DOHH2 (cell line): ENCODE measurements around the gene IER5L.

Experiments
- EZH2phosphoT487 ChIP-seq: fragments of 200-600 bp; sonication (generic); IDR thresholded peaks from 2 replicates; pipeline ENCODE4 v1.6.1; 2017; ENCODE audit warnings: borderline replicate concordance, mild to moderate bottlenecking, antibody characterized with exemption, low read length, moderate library complexity, mixed read lengths
- TF ChIP-seq, protein P1 (sequence below): fragments of 200-600 bp; sonication (generic); IDR thresholded peaks from one replicate; pipeline ENCODE4 v1.5.1; 2014; ENCODE audit warnings: antibody characterized with exemption, mild to moderate bottlenecking, low read depth, low read length; ENCODE audit not compliant: poor library complexity, severe bottlenecking

DNA sequence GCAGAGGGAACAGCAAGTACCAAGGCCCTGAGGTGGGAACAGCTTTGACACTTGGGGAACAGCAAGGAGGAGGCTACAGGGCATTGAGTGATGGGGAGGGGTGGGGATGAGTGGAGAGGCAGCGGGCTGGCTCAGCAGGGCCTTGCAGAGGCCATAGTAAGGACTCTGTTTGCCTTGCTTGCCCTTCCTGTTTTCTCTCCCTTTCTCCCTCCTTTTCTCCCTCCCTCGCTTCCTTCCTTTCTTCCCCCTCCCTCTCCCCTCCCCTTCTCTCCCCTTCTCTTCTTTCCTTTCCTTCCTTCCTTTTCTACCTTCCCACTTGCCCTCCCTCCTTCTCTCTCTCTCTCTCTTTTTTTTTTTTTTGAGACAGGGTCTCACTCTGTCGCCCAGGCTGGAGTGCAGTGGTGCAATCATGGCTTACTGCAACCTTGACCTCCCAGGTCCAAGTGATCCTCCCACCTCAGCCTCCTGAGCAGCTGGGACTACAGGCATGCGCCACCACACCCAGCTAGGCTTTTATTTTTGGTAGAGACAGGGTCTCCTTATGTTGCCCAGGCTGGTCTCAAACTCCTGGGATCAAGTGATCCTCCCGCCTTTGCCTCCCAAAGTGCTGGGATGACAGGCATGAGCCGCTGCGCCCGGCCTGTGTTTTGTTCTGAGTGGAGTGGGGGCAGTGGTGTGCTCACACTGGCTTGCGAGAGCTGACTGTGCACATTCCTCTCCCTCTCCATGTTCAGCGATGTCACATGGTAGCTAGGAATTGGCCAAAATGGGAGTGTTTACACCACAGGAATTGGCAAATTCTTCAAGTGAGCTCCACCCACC, 17.1 kb downstream of the IER5L start:
- TF ChIP-seq, protein P1, sequence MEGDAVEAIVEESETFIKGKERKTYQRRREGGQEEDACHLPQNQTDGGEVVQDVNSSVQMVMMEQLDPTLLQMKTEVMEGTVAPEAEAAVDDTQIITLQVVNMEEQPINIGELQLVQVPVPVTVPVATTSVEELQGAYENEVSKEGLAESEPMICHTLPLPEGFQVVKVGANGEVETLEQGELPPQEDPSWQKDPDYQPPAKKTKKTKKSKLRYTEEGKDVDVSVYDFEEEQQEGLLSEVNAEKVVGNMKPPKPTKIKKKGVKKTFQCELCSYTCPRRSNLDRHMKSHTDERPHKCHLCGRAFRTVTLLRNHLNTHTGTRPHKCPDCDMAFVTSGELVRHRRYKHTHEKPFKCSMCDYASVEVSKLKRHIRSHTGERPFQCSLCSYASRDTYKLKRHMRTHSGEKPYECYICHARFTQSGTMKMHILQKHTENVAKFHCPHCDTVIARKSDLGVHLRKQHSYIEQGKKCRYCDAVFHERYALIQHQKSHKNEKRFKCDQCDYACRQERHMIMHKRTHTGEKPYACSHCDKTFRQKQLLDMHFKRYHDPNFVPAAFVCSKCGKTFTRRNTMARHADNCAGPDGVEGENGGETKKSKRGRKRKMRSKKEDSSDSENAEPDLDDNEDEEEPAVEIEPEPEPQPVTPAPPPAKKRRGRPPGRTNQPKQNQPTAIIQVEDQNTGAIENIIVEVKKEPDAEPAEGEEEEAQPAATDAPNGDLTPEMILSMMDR: no peak
- no peak for TF ChIP-seq EZH2phosphoT487
